A549 treated with DMSO at 1 μM for 4 hours (cell line): ENCODE measurements around the gene CCL11. TPM values are rescaled to one million over a fixed set of nuclear protein-coding genes. Genes with fewer than 3 reads are reported as not detected.

Experiments
- total RNA-seq: library from RNA; stranded (reverse); fragments of 200-300 nt; extraction: Qiagen RNA extraction; gene quantifications from 5 replicates; pipeline ENCODE4 v1.2.3, GENCODE V29; 2022; ENCODE audit warnings: low read depth

Gene CCL11
- total RNA-seq: not detected in 5 replicates

GRCh38 chr17:34285286-34285792 is at the start of gene CCL11:
TSS of gene CCL11 (plus strand) at chr17:34285742. CDS start at chr17:34285809, 67 bp downstream.

GRCh38 chr17:34254651-34255380 is 30.7 kb upstream of the CCL11 start, which contains the start of gene CCL2:
TSS of gene CCL2 (plus strand) at chr17:34255285. CDS start at chr17:34255350, 65 bp downstream.

GRCh38 chr17:34269969-34270368 is 15.6 kb upstream of the CCL11 start, which contains the start of gene CCL7:
TSS of gene CCL7 (plus strand) at chr17:34270221. CDS start at chr17:34270291, 70 bp downstream.

GRCh38 chr17:34319039-34319483 is 33.5 kb downstream of the CCL11 start, which contains the start of gene CCL8:
TSS of gene CCL8 (plus strand) at chr17:34319435. CDS start at chr17:34319502, 67 bp downstream.

Other genes with a start within 250 kb of the CCL11 start
- 65.6 to 117 TPM (median 69.7 TPM) in 5 replicates for gene CCL2, start 30.5 kb upstream of the CCL11 start, total RNA-seq
- gene CCL7, start 15.5 kb upstream of the CCL11 start, total RNA-seq: 0.29 to 0.50 TPM (median 0.45 TPM) in 5 replicates
- not detected in 5 replicates for gene CCL8, start 33.7 kb downstream of the CCL11 start, total RNA-seq
- not detected in 5 replicates for gene CCL13, start 70.7 kb downstream of the CCL11 start, total RNA-seq
- not detected in 5 replicates for gene CCL1, start 77.5 kb downstream of the CCL11 start, total RNA-seq